NCI-H2081 (cell line): ENCODE measurements around the gene FAM221A.
"Not testable (repeated sequence)": the region's sequence is repeated elsewhere in the genome, so short reads cannot be mapped to it uniquely, and the experiment has no call there.

Source experiments
- DNase-seq, 2 experiments: peaks; one replicate each; lab custom pipeline; 2025; lab: John Stamatoyannopoulos, UW

Gene FAM221A, protein sequence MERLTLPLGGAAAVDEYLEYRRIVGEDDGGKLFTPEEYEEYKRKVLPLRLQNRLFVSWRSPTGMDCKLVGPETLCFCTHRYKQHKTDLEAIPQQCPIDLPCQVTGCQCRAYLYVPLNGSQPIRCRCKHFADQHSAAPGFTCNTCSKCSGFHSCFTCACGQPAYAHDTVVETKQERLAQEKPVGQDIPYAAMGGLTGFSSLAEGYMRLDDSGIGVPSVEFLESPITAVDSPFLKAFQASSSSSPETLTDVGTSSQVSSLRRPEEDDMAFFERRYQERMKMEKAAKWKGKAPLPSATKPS

DNA sequence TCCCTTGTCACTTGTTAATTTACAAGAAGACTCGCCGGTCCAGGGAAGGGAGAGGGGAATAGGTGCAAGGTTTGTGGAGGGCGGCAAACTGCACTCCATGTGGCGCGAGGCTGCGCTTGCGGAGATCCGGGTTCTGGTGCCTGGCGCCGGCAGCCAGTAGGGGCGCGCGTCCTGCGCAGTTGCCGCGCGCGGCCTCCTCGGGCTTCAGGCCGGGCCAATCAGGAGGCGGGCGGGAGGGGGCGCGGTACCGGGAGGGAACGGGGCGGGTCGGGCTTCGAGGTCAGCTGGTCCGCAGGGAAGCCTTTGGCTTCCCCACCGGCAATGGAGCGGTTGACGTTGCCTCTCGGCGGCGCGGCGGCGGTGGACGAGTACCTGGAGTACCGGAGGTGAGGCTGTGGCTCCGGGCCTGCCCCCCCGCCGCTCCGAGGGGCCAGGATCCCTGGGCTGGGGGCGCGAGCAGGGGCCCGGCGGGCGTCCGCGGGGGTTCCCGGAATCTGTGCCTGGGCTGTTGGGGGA, at the start of gene FAM221A:
TSS of gene FAM221A (plus strand) at position 302 of the 516 bp plus-strand sequence. CDS start at position 322, 20 bp downstream.
- peak; percentile 92 to 94 for DNase-seq

DNA sequence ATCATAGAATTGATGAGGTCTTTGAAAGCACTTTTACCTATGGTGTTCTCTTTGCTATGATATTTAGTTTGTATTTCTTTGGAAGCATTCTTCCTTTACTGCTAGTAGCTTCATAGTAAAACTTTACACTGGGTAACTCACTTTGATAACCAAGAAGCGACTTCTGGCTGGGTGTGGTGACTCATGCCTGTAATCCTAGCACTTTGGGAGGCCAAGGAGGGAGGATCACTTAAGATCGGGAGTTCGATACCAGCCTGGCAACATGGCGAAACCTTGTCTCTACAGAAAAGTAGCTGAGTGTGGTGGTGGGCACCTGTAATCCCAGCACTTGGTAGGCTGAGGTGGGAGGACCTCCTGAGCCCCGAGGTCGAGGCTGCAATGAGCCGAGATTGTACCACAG, 46.6 kb upstream of the FAM221A start:
- no peak for DNase-seq

DNA sequence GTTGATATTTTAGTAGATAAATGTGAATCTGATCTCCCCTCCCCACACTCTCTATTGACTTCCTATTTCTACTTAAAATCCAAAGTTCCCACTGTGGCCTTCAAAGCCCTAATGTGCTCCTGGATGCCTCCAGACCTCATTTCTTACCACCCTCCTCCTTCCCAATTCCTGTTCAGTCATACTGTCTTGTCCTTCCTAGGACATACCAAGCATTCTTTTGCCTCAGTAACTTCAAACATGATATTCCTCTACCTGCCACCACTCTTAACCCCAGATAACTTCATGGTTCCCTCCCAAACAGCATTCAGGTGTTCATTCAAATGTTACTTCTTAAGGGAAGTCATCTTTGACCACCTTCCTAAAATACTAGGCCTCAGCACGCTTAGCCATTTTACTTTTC, 34.2 kb upstream of the FAM221A start:
- DNase-seq = no peak

DNA sequence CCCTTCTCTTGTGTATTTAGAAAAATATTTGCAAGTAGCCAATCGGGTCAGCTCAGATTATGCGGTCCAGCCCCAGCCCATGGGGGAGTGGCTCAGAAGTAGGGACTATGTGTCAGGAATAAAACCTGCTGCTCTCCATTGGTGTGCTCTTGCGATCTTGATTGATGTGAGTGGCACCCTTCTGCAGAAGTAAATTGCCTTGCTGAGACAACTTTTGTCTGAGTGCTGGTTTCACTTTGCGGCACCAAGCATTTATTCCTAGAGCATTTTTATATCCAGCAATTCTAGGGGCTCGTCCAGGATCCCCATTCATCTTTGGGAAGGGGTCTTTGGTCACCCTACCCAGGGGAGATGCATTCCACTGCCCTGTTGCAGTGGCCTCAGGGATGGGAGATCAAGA, 26.1 kb upstream of the FAM221A start:
- DNase-seq = no peak

DNA sequence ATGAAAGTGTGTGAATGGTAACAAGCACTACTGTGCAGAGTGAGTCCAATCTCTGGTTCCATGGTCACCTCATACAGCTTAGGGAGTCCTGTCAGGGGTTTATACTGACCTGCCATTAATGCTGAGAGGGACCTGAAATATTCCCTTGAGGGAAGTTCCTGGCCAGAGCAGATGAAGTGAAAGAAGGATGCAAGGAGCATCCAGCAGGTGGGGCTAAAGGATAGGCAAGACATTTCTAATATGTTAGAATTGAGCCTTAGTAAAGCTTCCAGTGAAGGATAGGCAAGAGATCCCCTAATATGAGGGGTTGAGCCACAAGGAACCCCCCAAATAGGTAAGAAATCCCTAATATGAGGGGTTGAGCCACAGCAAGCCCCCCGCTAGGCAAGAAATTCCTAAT, 25.5 kb upstream of the FAM221A start:
- DNase-seq = no peak

DNA sequence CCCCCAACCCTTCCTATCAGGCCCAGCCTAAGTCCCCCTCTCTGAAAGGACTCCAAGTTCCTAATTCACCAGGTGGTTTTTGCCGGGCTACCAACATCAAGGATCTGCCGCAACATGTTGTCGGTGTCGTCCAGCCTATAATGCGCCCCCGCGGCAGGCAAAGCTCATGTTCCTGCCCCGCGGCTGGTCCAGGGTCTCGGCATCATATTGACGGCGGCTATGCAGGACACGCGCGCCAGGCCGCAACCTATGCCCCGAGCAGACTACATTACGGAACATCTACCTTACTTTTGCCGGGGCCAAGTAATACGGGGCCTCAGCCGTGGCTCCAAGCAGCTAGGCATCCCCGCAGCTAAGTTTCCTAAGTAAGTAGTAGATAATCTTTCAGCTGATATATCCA, 24.6 kb upstream of the FAM221A start:
- DNase-seq = no peak

DNA sequence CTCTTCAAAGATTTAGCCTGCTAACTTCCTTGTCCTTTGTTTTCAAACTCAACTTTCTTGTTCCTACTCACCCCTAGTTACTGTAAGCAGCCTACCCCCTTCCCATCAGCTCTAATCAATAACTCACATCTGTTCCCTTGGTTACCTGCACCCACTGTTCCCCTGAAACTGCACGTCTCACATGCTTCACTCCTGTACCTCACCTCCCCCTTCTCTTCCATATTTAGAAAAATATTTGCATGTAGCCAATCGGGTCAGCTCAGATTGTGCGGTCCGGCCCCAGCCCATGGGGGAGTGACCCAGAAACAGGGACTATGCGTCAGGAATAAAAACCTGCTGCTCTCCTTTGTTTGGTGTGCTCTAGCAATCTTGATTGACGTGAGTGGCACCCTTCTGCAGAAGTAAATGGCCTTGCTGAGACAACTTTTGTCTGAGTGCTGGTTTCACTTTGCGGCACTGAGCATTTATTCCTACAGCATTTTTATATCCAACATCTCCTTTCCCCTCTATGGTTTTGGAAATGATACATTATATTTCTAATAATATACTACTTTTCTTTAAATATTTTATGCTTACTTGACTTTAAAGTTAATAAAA, 21.1 kb upstream of the FAM221A start:
- DNase-seq = no peak

DNA sequence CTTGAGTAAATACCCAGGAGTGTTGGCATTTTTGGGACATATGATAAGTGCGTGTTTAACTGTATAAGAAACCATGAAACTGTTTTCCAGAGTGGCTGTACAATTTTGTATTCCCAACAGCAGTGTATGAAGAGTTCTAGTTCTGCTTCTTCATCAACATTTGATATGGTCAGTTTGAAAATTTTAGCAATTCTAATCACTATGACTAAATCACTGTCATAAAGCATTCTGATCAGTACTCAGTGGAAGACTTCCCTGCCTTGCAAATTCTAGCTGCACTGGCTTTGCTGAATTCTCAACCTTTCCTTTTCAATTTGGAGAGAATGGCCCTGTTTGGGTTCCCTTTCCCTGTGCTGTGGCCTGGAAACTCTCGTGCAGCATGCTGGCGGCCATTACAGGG, 18.6 kb upstream of the FAM221A start:
- no peak for DNase-seq

DNA sequence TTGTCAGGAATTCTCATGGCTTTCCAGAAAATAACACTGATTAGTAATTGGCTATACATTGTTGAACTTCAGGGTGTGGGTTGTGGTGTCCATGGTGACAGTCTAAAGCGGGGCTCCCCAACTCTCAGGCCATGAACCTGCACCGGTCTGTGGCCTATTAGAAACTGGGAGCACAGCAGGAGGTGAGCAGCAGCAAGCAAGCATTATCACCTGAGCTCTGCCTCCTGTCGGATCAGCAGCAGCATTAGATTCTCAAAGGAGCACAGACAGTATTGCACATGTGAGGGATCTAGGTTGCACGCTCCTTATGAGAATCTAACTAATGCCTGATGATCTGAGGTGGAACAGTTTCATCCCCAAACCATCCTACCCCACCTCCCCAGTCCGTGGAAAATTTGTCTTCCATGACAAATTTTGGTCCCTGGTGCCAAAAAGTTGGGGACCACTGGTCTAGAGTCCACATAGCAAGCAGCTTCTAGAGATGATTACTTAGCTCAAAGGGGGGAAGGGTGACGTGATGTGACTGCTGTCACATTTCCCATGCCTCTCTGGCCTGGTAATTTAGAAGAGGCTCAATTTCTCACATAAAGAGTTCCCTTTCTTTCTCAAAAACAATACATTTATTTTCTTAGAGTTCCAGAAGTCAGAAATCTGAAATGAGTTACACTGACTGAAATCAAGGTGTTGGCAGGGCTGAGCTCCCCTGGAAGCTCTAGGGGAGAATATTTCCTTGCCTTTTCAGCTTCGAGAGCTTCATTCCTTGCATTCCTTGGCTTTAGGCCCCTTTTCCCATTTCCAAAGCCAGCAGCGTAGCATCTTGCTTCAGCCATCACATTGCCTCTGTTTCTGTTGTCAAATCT, 17.6 kb upstream of the FAM221A start:
- DNase-seq = no peak

DNA sequence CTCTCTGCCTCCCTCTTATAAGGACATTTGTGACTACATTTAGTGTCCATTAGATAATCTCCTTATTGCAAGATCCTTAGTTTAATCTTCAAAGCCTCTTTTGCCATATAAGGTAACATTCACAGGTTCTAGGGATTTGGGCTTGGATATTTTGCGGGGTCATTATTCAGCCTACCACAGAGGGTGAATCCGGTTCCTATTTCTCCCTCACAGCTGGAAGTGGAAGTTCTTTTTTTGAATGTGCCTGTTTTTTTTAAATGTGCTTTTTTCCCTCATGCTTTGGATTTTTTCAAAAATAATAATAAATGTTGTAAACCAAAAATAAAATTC, 17.1 kb upstream of the FAM221A start:
- DNase-seq = no peak

DNA sequence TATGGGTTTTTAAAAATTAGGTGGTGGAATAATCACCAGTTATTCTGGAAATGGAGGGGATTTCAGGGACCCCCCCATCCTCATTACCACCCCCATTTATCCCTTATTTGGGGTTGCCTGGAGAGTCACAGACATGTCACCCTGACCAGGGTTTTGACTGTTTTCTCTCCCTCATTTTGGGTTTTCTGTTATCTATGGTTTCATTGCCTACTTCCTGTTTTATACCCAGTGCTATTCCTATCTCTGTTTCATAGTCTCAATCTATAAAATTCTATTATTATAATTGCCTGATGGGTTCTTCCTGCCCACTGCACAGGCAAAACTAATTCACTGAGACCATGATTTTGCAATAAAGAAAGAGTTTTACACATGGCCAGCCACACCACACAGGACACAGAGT, 15.9 kb upstream of the FAM221A start:
- no peak for DNase-seq

DNA sequence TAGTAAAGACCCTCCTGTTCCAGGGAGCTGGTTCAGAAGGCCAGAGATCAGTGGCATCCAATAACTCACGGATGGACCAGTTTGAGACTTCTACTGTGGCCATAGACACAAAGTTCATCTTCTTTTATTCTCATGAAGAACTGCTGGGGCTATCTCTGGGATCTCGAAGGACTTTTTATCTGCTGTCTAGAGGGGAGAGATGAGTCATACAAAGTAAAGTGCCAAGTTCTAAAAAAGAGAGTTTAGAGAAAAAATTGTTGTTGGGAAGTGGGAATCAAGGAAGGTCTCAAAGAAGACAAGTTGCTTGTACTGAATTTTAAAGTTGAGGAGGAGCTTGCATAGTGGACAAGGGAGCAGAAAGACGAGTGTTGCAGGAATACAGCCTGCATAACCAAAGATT, 8.0 kb upstream of the FAM221A start:
- no peak for DNase-seq

DNA sequence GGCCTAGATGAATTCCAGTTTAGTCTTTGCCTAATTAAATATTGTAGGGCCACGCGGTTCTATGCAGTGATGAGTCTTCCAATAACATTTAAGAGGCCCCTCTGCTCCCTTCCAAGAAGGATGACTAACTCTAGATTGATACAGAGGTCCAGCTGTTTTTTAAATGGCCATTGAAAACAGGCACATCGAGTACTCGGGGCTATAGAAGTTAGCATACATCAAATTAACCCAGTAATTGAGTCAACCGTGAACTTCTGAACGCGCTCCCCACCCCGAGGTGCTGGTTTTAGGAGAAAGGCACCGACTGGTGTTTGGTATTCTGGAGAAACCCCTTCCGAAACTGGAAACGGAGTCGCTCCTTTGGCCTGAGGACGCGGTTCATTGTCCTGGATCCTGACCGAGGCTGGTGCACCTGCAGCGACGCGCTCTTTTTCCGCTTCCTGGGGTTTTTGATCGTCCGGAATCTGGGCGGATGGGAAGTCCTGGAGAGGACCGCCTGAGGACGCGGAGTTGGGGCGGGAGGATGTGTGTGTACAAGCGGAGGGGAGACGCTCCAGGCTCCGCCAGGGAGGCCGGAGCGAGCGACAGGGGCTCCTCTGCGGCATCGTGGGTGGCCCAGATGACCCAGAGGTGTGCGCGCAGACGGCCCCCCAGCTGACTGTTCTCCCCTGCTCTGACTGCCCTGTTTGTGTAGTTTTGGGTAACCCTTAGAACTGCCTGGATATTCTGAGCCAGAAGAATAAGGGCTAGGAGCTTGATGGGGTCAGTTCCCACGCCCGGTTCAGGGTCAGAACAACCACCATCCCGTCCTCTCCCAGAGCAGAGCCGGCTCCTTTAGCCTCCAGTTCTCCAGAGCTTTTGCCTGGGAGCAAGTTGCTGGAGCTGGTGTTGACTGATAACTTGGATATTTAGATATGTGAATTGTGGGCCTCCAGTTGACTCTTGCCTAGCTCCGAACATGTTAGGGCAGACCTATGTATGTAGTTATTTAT, 711 bp downstream of the FAM221A start:
- DNase-seq = peak; percentile 91 to 94

DNA sequence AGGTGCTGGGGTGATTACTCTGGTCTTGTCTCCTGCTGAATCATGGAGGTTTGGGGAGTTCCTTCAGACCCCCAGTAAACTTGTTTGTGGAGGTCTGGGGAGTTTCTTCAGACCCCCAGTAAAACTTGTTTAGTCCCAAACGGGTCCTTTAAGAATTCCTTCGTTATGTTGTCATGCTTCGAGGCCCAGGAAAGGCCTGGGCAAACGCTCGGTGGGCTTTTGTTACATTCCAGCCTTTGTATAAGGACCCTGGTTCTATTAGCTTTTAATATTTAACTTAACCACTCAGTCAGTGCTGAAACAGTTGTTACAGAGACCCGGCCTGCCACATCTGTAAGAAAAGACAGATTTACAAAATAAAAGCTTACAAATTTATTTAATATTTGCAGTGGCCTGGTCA, 4.0 kb downstream of the FAM221A start:
- DNase-seq = not testable (repeated sequence)

DNA sequence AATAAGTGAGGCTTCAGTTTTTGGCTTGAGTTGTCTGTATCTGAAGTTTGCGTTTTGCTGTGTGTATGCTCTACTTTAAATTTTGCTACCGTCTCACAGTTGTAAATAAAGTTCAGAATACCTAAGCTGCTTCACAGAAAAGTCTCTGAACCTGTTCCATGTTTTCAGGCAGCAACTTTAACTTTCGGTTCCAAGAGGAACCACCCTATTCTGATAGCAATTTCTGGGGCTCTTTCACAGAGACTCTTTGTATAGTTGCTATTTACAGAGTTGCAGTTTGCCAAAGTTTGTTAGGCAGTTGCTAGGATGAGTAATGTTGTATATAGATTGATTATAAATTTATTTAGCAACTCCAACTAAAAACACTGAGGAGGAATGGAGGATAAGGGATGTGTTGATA, 5.7 kb downstream of the FAM221A start:
- DNase-seq = no peak

DNA sequence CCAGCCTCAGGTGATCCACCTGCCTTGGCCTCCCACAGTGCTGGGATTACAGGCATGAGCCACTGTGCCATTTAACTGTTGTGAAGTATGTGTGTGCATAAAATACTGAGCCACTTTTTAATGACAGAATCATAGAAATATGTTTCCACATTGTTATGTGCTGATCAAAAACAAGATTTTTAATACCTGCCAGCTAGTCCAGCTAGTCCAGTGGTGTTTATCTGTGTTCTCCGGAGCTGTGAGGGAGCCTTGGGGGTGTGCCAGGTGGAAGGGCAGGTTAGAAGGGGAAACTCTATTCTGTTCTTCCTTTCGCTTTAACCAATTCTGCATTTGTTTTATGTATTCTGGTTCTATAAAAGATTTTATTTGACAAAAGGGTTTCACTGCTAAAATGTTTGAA, 7.0 kb downstream of the FAM221A start:
- no peak for DNase-seq

DNA sequence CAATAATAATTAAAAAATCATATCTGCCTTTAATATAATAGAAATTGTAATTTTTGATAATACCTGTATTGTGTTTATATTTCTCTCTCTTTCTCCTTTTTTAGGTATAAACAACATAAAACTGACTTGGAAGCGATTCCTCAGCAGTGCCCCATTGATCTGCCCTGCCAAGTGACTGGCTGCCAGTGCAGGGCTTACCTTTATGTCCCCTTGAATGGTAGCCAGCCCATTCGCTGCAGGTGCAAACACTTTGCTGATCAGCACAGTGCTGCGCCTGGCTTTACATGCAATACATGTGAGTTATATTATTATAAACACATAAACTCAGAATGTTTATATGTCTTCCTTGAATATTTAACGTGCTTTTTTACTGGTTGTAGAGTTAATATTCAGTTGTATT, 9.2 kb downstream of the FAM221A start:
- DNase-seq = no peak

DNA sequence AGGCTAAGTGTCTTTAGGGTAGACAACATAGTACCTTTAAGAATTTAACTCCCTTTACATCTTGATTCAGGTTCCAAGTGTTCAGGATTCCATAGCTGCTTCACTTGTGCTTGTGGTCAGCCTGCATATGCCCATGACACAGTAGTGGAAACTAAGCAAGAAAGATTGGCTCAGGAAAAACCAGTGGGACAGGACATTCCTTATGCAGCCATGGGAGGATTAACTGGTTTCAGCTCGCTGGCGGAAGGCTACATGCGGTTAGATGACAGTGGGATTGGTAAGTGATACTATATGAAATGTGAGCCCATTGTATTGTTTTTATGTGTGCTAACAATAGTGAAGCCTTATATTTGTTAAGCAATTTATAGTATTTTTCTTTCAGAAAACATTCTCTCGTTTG, 11.3 kb downstream of the FAM221A start:
- DNase-seq = no peak

DNA sequence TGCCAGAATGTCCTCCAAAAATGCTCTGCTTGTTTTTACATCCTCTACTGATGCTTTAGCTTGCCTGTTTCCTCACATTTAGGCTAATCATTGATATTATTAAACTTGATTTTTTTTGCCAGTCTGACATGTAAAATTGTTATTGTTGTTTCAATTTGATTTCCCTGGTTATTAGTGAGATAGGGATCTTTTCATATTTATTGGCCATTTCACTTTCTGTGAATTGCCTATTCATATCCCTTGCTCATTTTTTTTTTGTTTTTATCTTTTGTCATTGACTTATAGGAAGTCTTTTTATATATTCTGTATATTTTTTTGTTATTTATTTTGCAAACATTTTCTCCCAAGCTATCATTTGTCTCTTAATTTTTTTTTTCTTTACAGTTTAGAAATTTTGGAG, 13.2 kb downstream of the FAM221A start:
- no peak for DNase-seq

DNA sequence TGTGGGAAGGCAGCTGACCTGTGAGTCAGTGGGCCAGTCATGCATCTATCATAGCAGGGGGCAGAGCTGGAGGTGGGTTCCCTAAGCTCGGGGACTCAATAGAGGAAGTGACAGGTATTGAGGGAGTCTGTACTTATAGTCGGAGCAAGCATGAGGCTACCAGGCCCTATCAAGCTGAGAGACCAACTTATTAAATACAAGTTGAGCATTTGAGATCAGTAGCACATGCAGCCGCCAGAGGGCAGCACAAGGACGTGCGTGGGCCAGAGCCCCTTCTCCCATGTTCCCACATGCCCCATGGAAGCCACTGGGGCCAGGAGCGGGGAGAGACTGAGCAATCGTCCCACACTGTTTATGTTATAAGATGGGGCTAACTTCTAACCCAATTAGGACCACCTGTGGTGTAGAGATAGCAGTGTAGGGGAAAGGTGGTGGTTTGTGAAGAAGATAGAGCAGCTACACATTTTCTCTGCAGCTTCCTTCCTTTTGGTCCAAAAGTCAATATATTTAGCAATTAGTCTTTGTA, 17.0 kb downstream of the FAM221A start:
- DNase-seq = peak; percentile 20 to 22

DNA sequence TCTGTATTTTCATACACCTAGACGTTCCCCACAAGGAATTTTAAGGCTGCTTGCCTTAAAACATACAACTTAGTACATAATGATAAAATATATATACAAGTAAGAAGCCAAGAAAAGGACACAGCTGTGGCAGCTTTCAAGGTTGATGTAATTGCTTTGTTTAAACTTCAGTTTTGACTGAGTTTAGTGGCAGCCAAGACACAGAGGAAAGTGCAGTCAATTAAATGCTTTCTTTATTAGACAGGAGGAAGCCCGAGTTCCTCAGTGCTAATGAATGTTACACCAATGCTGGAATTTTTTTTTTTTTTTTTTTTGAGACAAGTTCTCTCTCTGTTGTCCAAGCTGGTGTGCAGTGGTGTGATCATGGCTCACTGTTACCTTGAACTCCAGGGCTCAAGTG, 18.8 kb downstream of the FAM221A start:
- DNase-seq = no peak
